Kidney capillary endothelial cell (primary cell): ENCODE results near the gene COG7.
"Not testable (repeated sequence)": the region's sequence is repeated elsewhere in the genome, so short reads cannot be mapped to it uniquely, and the experiment has no call there.

ENCODE experiments used
- DNase-seq: peaks from one replicate; pipeline ENCODE4 v3.0.0-alpha.2; 2018; ENCODE audit warnings: low spot score

Gene COG7

GRCh38 chr16:23469814-23470213 is 16.8 kb upstream of the COG7 start:
- DNase-seq, result no peak

- peak; percentile 39 for DNase-seq
Measured at GRCh38 chr16:23466162-23466885, 13.3 kb upstream of the COG7 start.

- DNase-seq, result no peak
Measured at GRCh38 chr16:23465179-23465578, 12.2 kb upstream of the COG7 start.

- DNase-seq, result no peak
Measured at GRCh38 chr16:23464196-23464595, 11.2 kb upstream of the COG7 start.

- not testable (repeated sequence) for DNase-seq
Measured at GRCh38 chr16:23462994-23463393, 10.0 kb upstream of the COG7 start.

GRCh38 chr16:23453338-23454052 is 506 bp upstream of the COG7 start:
- no peak for DNase-seq

GRCh38 chr16:23452221-23452571 is 793 bp downstream of the COG7 start:
- DNase-seq, result no peak

- DNase-seq, result no peak
Measured at GRCh38 chr16:23448392-23448791, 4.6 kb downstream of the COG7 start.

- not testable (repeated sequence) for DNase-seq
Measured at GRCh38 chr16:23437542-23437941, 15.4 kb downstream of the COG7 start.

GRCh38 chr16:23436951-23437350 is 16.0 kb downstream of the COG7 start:
- no peak for DNase-seq

- DNase-seq, result peak; percentile 83
Measured at GRCh38 chr16:23435500-23435899, 17.5 kb downstream of the COG7 start.

- DNase-seq, result peak; percentile 52
Measured at GRCh38 chr16:23434380-23434779, 18.6 kb downstream of the COG7 start.

- no peak for DNase-seq
Measured at GRCh38 chr16:23433261-23433920, 19.6 kb downstream of the COG7 start.

GRCh38 chr16:23432176-23433128 is 20.5 kb downstream of the COG7 start:
- DNase-seq, result no peak

- no peak for DNase-seq
Measured at GRCh38 chr16:23428351-23428750, 24.6 kb downstream of the COG7 start.

- DNase-seq, result no peak
Measured at GRCh38 chr16:23424292-23424958, 28.6 kb downstream of the COG7 start.

- peak; percentile 92 for DNase-seq
Measured at GRCh38 chr16:23423496-23424049, 29.4 kb downstream of the COG7 start.

- DNase-seq, result no peak
Measured at GRCh38 chr16:23420011-23420410, 33.0 kb downstream of the COG7 start.

- DNase-seq, result no peak
Measured at GRCh38 chr16:23416816-23417215, 36.2 kb downstream of the COG7 start.

GRCh38 chr16:23414731-23415130 is 38.3 kb downstream of the COG7 start:
- no peak for DNase-seq

- no peak for DNase-seq
Measured at GRCh38 chr16:23410176-23410575, 42.8 kb downstream of the COG7 start.
